HepG2 (cell line): Measurements from ENCODE around the gene ATRNL1.
"Not testable (repeated sequence)": the region's sequence is repeated elsewhere in the genome, so short reads cannot be mapped to it uniquely, and the experiment has no call there.

Source experiments
- BRCA1 ChIP-seq: sonication (generic); formaldehyde crosslinking; IDR thresholded peaks from 2 replicates; pipeline ENCODE4 v1.4.0; 2020; ENCODE audit warnings: missing genetic modification reagents
- TF ChIP-seq, protein P1 (sequence below): sonication (generic); formaldehyde crosslinking; IDR thresholded peaks from 2 replicates; pipeline ENCODE4 v1.5.1; 2020; ENCODE audit warnings: mild to moderate bottlenecking, missing genetic modification reagents, moderate library complexity

DNA sequence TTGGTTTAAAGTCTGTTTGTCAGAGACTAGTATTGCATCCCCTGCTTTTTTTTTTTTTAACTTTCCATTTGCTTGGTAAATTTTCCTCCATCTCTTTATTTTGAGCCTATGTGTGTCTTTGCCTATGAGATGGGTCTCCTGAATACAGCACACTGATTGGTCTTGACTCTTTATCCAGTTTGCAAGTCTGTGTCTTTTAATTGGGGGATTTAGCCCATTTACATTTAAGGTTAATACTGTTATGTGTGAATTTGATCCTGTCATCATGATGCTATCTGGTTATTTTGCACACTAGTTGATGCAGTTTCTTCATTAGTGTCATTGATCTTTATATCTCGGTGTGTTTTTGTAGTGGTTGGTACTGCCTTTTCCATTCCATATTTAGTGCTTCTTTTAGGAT, 226.5 kb downstream of the ATRNL1 start:
- not testable (repeated sequence) for TF ChIP-seq BRCA1
- TF ChIP-seq, protein P1, sequence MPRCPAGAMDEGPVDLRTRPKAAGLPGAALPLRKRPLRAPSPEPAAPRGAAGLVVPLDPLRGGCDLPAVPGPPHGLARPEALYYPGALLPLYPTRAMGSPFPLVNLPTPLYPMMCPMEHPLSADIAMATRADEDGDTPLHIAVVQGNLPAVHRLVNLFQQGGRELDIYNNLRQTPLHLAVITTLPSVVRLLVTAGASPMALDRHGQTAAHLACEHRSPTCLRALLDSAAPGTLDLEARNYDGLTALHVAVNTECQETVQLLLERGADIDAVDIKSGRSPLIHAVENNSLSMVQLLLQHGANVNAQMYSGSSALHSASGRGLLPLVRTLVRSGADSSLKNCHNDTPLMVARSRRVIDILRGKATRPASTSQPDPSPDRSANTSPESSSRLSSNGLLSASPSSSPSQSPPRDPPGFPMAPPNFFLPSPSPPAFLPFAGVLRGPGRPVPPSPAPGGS (CRISPR knock-in tag): not testable (repeated sequence)
